NCI-H446 treated with DMSO at 0.1 percent for 48 hours (cell line): ENCODE results near the gene IMPACT.

ENCODE experiments used
- DNase-seq: peaks from one replicate; lab custom pipeline; 2025; lab: John Stamatoyannopoulos, UW

The IMPACT gene

DNA sequence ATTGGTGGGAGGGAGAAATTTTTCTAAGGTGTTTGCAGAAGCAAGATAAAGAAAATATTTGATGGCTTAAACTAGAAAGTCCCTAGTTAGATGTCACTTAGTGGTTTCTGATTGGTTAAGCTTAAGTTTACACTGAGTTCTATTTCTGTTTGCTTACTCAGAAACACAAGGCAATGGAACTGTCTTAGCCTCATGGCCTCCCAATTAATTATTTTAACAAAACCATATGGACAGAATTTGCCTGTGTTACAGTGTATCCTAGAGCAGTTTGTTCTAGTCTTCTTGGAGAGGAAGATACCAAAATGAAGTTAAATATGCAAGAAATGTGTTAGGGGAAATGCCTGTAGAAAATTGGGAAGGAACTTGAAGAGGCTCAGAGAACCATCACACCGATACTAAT, 4.6 kb upstream of the IMPACT start:
- no peak for DNase-seq

DNA sequence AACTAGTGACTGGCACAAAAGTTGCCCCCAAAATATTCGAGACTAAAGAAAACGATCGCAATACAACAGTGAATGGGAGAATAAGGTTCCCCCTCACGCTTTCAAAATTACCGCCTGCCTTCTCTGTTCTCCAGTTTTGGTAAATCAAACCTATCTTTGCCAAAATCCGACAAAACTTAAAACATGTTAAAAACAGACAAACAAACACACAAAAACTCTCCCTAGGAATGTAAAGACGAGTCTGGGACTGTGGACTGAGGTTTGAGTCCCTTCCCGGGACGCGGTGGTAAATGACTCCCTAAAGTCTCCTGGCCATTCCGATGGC, 435 bp upstream of the IMPACT start:
- no peak for DNase-seq

DNA sequence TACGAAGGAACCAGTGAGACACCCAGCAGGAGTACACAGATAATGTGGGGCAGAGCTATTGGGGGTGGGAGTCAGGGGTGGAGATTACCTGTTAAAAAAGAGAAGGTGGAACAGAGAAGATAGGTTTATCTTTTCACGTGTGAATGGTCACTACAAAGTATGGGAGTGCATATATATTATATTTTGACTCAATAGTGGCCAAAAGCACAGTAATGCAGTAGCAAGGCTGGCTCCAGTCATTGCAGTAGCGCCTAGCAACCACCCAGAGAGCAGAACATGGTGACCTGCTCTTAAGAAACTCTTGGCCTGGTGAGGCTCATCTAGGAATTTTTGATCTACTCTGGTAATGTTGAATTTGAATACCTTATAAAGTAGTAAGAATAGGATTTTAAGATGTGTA, 1.0 kb downstream of the IMPACT start:
- DNase-seq = no peak

DNA sequence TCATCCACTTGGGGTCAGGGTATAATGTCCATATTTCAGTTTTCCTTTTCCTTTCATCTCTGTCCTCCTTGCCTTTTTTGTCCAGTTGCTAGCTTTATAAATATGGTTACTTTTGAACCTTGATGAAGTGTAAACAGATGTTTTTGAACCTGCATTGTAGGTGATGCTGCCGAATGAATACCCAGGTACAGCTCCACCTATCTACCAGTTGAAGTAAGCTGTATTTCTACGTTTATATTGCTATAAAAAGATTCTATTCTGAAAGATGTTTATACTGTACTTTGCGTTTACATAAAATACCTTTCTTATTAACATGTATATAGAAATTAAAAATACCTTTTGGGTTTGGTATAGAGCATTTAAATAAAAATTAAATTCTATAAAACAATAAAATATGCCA, 2.2 kb downstream of the IMPACT start:
- no peak for DNase-seq

DNA sequence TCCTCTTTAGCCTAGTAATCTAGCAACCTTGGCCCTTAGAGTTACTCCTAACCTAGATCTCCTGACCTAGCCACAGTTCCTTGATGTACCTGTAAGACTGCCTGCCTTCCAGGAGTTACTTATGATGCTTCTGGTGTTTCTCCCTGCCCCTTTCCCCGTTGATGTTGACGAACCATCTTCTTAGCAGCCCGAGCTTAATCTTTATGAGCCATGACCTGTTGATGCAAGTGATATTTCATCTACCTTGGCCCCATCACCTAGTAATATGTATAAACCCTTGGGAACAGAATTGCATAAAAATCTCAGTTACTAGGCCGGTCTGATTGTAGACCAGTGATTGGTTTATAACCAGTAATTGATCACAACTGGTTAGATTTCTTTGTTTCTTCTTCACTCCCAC, 2.7 kb downstream of the IMPACT start:
- no peak for DNase-seq

DNA sequence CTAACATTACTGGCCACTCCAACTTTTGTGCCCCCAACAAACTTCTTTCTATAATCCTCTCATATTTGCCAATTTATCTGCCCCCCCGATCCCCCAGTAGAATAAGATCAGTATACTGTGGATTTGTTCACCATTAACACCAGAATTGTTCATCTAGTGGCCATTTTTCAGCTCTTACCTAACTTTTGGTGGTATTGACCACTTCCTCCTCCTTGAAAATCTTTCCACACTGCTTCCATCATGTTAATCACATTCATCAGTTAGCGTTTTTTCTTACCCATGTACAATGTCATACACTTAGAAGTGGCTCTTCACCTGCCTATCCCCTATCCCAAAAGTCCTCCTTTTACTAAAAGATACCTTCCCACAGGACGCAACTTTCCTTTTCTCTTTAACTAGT, 6.1 kb downstream of the IMPACT start:
- no peak for DNase-seq

DNA sequence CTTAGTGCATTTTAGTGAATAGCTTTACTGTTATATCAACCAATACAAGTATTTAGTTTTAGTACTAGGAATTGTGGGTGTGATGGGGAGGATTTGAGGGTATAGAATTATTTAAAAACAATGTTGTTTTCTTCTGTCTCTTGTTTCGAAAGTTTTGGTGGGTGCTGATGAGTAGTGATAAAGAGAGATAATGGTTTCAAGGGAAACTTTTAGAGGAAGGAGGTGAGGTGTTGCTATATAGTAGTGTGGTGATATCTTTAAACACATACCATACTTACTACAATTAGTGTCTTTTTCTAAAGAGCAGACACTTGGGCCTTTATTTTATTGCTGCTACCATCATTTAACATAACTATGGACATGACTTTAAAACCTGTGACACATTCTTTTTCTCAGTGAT, 10.5 kb downstream of the IMPACT start:
- no peak for DNase-seq

DNA sequence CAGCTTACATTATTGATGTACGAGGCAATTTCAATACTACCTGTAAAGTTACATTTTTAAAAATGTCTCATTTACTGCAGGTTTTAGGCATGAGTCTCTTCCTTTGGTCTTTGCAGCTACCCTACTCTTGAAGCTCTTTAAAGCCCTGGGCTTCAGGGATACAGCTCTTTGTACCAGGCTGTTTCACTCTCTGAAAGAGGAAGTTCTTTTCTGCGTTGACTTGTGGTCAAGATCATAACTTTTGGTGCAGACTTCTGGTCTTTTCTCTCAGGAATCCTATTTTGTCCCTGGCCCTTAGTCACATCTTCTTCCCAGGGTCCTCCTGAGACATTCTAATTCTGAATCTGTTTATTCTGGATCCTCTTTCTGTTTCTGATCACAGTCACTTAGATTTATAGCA, 17.4 kb downstream of the IMPACT start:
- DNase-seq = no peak

DNA sequence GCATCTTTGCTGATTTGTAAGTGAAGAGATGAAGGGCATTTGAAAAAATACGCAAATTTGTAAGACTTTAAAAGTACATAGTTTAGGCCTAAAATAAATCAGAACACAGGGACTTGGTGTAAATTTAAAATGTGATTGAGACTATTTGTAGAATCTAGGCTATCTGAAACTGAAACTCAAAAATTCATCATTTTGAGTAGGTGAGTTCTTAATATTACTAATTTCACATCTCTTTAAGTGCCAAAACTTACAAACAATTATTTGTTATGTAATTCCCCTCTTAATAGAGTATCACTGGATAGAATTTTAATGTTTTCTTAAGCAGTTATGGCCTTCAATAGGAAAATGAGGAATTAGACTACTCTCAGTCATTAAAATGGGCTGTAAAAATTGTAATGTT, 20.0 kb downstream of the IMPACT start:
- DNase-seq = no peak

DNA sequence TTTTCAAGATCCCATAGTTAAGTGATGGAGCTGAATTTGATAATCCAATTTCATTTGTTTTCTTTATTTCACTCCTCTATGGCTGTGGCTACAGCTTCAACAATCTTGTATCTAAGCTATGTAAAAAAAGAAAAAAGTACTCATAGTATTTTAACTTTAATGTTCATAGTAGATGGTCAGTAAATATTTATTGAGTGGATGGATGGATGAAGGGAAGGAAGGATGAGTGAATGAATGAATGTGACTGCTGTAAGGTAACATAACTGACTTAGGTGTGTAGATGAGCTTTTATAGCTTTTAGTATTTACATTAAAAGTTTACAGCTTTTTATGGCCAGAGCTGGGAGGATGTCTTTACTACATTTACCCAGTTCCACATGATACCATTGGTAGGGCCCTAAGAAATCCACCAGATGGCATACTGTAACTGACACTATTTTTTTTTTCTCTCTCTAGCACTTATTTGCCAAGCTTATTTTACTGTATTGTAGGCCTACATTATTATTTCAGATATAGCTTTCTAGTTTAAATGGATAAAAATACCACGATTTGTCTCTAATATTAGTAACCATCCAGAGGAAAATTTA, 20.6 kb downstream of the IMPACT start:
- DNase-seq = no peak

DNA sequence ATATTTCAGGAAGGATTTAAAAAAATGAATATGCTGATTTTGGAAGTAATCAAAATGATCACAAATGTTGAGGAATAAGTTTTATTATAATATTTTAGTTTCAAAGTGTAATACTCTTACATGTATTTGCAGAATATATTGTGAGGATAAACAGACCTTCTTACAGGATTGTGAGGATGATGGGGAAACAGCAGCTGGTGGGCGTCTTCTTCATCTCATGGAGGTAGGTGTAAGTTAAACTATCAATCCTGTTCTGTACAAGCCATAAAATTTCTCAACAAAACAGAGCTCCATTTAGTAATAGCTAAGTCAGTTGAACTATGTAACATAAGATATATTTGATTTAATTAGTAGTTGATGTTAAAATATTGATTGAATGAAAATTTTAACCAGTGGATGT, 21.5 kb downstream of the IMPACT start:
- DNase-seq = no peak

DNA sequence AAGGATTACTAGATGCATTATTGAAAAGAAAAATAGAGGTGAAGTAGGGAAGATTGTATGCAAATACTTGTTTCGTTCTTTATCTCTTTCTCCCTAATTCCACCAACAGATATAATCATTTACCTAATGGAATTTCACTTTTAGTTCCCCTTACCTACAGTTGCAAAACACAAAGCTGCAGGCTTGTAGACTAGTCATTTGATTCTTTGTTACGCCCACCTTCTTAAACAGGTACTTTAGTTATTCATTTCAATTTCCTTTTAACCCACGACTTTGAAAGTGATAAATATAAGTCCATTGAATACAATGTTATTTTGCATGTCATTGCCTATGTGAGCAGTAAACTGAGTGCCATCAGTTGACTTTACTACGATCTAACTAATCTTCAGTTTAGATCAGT, 30.1 kb downstream of the IMPACT start:
- no peak for DNase-seq

DNA sequence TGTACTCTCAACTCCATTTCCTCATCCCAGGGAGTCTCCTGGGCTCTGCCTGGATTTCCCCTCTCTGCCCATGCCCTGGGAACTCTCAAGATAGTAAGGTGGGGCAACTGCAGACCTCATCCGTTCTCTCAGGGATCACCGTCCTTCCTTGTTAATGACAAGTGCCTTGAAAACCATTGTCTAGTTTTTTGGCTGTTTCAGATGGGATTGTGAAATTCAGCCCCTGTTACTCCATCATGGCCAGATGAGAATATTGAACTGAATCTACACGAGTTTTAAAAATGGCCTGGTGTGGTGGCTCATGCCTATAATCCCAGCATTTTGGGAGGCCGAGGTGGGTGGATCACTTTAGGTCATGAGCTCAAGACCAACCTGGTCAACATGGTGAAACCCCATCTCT, 33.3 kb downstream of the IMPACT start:
- no peak for DNase-seq

DNA sequence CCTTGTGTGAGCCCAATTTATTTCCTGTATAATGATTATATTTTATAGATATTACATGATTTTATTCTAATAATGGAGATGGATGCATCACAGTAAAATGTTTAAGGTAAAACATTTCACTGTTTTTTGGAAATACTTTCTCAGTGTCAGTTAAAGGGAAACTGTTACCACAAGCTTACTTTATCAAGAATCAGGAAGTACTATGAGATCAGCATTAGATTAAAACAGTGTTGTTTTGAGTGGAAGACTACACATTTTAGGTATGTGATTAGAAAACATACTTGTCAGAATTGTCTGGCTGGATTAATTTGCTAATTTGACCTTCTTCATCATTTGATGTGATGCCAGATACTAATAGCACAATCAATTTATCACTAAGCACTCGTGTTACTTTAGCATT, 33.9 kb downstream of the IMPACT start, which contains the start of gene HRH4:
HRH4 (plus strand) TSS at position 250 of the 400 bp plus-strand sequence; CDS start at position 342, 92 bp downstream.
- DNase-seq = no peak

DNA sequence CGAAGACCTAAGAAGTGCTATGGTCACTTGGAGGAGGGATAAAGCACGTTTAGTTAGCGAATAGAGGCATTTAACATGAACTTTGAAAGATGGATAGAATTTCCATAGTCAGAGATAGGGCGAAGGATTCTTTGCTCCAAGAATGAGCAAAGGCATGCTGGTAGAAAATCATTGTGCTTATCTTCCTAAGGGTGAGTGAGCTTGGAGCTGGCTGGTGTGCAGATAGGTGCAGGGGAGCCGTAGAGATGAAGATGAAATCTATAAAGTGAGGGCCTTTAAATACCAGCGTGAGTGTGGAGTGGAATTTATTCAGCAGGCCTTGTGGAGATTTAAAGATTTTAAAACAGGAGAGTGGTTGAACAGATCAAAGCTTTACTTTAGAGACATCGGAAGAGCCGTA, 35.5 kb downstream of the IMPACT start:
- DNase-seq = no peak

DNA sequence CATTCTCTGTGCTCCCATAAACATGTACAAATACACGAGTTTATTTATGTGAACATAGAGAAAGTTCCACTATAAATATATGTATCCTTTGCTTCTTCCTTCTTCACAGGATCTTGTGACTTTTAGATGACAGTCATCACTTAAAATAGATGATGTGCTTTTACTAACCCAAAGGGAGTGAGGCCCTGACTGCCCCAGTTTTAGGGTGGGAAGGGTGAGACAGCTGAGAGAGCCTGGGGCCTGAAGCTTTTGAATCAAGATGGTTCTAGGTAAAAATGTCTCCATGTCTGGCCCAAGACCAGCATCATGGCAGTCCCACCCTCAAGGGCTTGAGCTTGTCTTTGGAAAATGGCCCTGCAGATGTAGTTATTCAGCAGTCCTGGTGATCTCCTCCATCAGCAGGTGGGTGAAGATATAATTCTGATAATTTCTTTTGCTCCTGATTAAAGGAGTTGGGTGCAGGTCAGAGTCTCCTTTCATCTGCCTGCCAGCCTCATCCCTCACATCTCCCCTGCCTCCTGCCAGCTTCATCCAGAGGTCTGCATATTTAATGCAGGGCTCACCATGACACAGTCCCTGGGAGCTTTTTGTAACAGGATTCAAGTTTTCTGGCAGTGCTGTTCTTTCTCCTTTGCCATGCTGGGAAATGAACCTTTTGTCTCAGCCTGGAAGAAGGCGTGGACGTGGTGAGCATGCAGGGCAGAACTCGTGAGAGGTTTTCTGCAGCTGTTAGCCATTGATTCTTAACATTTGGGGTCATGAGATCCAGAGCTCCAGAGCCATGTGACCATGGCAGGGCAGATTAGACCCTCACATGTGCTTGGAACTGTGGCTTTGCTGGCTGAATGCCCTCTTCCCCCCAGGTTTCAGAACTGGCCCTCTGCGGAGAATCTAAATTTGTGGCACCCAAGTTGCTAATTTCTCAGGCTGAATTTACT, 36.6 kb downstream of the IMPACT start:
- no peak for DNase-seq

DNA sequence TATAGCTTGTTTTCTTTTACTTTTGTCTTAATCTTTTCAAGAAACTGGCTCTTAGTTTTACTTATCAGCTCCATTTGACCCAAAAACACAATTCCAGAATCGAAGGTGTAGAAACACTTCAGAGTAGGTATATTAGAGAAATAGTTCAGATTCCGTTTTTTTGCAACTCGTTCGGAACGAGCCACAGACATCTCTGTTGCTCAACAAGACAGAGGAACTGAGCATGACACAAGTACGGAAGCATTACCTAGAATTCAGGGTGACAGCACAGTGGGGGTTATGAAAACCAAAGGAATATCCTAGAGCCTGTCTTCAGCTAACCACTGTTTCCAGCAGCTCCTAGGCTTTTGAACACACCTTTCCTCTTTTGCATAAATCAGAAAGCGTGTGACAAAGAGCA, 39.0 kb downstream of the IMPACT start:
- DNase-seq = no peak

DNA sequence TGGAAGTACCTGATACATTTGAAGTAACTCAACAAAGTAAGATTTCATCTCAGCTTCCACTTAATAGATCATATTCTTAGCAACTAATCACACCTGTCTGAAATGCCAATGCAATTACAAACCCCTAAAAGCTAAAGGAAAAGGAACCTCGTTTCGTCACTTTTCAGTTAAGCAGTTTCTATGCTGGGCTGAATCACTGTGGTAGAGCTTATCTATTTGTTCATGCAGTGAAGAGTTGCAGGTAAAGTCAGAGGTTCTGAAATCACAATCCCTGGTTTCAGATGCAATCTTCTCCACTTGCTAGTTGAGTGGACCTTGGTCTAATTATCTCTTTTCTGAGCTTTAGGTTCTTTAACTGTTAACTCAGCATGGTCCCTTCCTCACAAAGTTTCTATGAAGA, 40.3 kb downstream of the IMPACT start:
- no peak for DNase-seq

DNA sequence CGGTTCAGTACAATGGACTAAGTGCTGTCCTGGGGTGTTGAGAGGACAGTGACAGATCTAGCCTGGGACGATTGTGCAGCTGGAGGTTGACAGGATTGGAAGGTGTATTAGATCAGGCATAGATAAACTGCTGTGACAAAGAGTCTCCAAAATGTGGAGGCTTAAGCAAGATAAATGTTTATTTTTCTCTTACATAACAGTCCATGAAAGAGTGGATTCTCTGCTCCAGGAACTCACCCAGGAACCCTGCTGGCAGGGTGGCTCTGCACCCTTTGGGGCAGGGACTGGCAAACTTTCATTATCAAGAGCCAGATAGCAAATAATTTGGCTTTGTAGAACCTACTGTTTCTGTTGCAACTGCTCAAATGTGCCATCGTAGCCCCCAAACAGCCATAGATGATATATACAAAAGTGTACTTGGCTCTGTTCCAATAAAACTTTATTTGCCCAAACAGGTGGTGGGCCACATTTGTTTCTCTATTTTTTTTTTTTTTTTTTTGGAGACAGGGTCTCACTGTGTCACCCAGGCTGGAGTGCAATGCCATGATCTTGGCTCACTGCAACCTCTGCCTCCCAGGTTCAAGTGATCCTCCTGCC, 43.6 kb downstream of the IMPACT start:
- DNase-seq = no peak

DNA sequence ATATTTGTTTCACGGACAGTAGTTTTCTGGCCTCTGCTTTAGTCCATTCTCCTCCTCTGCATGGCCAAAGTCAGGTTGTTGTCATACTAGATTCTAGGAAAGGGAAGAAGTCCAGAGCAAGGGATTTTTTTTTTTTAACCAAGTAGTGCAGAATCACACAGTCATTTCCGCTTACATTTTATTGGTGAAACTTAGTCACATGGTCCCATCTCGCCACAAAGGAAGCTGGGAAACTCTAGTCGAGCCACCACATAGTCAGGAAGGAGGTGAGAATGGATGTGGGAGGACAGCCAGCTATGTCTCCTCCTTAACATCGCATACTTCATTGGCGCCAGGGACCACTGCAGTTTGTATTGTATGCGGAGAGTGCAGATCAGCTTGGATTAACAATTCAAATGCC, 44.3 kb downstream of the IMPACT start:
- no peak for DNase-seq

DNA sequence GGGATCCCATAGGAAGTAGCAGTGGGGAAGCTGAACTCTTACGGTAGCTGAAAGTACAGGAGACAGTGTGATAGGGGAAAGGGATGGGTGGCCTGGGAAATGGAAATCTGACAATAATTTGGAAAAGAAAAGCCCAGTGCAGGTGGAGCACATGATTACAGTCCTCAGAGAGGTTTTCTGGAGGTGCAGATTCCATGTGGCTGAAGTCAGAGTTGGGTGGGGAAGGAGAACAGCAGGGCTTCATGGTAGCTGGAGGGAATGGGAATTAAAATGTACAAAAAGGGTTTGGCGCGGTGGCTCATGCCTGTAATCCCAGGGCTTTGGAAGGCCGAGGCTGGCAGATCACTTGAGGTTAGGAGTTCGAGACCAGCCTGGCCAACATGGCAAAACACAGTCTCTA, 46.1 kb downstream of the IMPACT start:
- DNase-seq = no peak

DNA sequence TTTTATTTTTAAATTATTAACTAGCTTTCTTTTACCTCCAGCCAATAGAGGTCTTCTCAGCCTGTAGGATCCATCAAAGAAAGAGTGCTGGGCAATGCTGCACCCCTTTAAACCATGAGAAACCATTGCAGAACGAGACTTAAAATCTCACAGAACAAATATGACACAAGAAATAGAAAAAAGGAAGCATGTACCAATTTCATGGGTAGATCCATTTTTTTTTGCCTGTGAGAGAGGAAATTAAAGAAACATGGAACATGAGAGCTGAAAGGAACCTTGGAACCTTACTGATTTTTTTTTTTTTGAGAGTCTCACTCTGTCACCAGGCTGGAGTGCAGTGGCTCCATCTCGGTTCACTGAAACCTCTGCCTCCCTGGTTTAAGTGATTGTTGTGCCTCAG, 47.9 kb downstream of the IMPACT start:
- DNase-seq = no peak

DNA sequence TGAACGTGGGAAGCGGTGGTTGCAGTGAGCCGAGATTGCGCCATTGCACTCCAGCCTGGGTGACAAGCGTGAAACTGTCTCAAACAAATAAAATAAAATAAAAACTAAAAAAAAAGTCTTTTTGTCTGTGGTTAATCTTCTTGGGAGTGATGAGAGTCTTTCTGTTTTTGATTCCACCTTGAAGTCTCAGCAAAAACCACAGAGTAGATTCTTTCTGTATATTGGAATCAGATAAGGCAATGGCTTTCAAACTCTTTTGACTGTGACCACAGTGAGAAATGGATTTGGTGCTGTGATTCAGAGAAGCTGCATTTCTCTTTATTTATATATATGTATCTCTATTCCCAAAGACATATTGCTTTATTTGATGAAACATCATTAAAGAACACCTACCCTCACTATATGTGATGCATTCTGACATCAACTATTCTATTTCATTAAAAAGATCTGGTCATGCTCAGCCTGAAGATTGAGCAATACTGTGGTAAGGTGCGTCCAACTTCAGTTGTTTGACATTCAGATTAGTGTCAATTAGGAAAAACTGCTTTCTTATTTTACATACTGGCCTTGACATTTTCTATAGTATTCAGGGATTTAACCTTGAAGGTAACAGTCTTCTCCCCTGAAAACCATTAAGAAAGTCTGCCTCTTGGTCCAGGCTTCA, 49.6 kb downstream of the IMPACT start:
- DNase-seq = no peak
